KG1 (cell line): ENCODE results near the gene ACKR1.

Experiments
- DNase-seq: peaks from one replicate; lab custom pipeline; 2025; lab: John Stamatoyannopoulos, UW

Gene ACKR1

GRCh38 chr1:159222075-159222865 is 17.6 kb downstream of the ACKR1 start:
- no peak for DNase-seq

GRCh38 chr1:159223004-159223403 is 18.3 kb downstream of the ACKR1 start:
- DNase-seq = no peak

- DNase-seq = no peak
These were observed 23.9 kb downstream of the ACKR1 start for GRCh38 chr1:159228554-159228953.

- DNase-seq = no peak
These were observed 24.7 kb downstream of the ACKR1 start for GRCh38 chr1:159229260-159229885.

- DNase-seq = no peak
These were observed 25.2 kb downstream of the ACKR1 start for GRCh38 chr1:159229896-159230295.

GRCh38 chr1:159239551-159240220 is 35.0 kb downstream of the ACKR1 start:
- DNase-seq = no peak

- no peak for DNase-seq
These were observed 42.6 kb downstream of the ACKR1 start for GRCh38 chr1:159247266-159247665.

- no peak for DNase-seq
These were observed 43.6 kb downstream of the ACKR1 start for GRCh38 chr1:159248311-159248710.

GRCh38 chr1:159250638-159251216 is 46.1 kb downstream of the ACKR1 start:
- DNase-seq = no peak
